IPS-15b (cell line): Measurements from ENCODE around the gene METTL9.
"Not testable (repeated sequence)": the region's sequence is repeated elsewhere in the genome, so short reads cannot be mapped to it uniquely, and the experiment has no call there.

ENCODE experiments used
- H3K27me3 ChIP-seq: one replicate; pipeline ENCODE4 v1.6.1; 2013; ENCODE audit warnings: low read length; ENCODE audit not compliant: control insufficient read depth, insufficient read depth
- H3K36me3 ChIP-seq: one replicate; pipeline ENCODE4 v1.6.1; 2013; ENCODE audit warnings: low read length; ENCODE audit not compliant: control insufficient read depth, insufficient read depth
- H3K4me1 ChIP-seq: one replicate; pipeline ENCODE4 v1.6.1; 2013; ENCODE audit warnings: mild to moderate bottlenecking, low read length; ENCODE audit not compliant: control insufficient read depth, insufficient read depth
- H3K4me3 ChIP-seq: one replicate; pipeline ENCODE4 v1.5.1; 2013; ENCODE audit warnings: low read depth, low read length
- H3K9ac ChIP-seq: one replicate; pipeline ENCODE4 v1.6.1; 2013; ENCODE audit warnings: low read depth, mild to moderate bottlenecking, low read length
- H3K9me3 ChIP-seq: one replicate; pipeline ENCODE4 v1.6.1; 2013; ENCODE audit warnings: mild to moderate bottlenecking, low read length; ENCODE audit not compliant: control insufficient read depth, insufficient read depth

METTL9 gene

DNA sequence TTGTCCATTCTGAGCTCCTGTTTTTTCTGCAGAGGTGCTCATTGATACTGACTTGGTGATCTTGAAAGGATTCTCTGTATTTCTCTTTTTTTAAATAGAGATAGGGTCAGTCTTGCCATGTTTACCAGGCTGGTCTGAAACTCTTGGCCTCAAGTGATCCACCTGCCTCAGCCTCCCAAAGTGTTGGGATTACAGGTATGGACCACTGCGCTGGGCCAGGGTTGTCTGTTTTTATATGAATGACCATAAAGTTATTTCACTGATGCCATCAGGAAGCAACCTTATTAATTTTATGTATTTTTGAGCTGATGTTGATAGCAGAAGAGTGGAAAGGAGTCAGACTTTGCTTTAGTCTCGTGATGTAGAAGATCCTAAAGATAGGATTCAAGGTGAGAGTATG lies 35.7 kb upstream of the METTL9 start:
- Histone ChIP-seq H3K4me1 (no peaks in the 10 kb centered on the region), H3K36me3 (no peaks in the 10 kb centered on the region), H3K27me3 (no peaks in the 10 kb centered on the region), H3K4me3 (no peak overlapping the region), H3K9me3 (no peaks in the 10 kb centered on the region), H3K9ac (no peak overlapping the region)

DNA sequence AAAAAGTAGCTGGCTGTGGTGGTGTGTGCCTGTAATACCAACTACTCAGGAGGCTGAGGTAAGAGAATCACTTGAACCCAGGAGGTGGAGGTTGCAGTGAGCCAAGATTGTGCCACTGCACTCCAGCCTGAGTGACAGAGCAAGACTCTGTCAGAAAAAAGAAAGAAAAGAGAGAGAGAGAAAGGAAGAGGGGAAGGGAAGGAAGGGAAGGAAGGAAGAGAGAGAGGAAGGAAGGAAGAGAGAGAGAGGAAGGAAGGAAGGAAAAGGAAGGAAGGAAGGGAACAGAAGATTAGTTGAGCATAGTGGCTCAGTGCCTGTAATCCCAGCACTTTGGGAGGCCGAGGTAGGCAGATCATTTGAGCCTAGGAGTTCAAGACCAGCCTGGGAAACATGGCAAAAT lies 35.0 kb upstream of the METTL9 start:
- H3K27me3 ChIP-seq, H3K9me3 ChIP-seq, H3K4me3 ChIP-seq, H3K9ac ChIP-seq, H3K4me1 ChIP-seq, H3K36me3 ChIP-seq: not testable (repeated sequence)

DNA sequence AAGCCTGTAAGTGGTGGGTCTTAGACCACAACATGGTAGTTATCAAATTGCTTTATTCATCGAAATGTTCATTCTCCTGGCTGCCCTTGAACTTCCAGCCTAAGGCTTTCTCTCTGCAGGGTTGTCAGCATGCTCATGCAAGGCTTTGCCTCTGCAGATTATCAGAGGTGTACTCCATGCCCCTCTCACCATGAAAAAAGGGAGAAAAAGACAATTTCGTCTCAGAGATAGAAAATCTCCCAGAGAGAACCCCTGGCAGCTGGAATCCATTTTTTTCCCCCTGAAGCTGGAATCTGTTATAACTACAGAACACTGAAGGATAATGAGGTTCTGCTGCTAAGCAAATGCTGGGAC lies 33.9 kb upstream of the METTL9 start:
- Histone ChIP-seq H3K27me3 (no peaks in the 10 kb centered on the region), H3K36me3 (no peaks in the 10 kb centered on the region), H3K4me3 (no peak overlapping the region), H3K9me3 (no peaks in the 10 kb centered on the region), H3K9ac (no peak overlapping the region), H3K4me1 (no peaks in the 10 kb centered on the region)

DNA sequence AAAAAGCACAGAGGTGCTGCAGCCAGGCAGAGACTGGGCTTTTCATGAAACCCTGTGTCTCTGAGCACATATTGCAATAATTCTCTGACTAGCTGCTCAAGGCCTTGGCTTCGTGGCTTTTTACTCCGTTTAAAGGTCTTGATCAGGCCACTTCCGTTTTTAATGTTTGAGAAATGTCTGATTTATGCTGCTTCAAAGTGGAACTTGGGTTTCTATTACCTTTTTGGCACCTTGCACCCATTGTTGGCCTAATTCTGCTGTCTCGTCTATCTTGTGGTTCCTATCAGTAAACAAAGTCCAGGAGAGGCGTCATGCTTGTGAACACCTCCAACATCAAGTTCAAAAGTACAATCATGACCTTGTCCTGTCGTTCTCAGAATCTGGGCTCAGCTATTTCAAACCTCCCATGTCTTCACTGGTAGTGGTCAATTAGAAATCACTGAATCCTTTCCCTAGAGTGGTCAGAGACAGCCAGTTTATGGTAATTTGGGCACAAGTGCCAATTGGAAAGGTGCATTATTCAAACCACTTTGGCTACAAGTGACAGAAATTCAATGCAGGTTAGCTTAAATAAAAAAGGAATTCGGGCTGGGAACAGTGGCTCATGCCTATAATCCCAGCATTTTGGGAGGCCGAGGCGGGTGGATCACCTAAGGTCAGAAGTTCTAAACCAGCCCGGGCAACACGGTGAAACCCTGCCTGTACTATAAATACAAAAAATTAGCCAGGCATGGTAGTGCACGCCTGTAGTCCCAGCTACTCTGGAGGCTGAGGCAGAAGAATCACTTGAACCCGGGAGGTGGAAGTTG lies 33.3 kb upstream of the METTL9 start:
- H3K9me3 ChIP-seq, result no peaks in the 10 kb centered on the region
- H3K4me3 ChIP-seq, result no peak overlapping the region
- no peaks in the 10 kb centered on the region for H3K36me3 ChIP-seq
- H3K4me1 ChIP-seq, result no peaks in the 10 kb centered on the region
- no peaks in the 10 kb centered on the region for H3K27me3 ChIP-seq
- no peak overlapping the region for H3K9ac ChIP-seq

DNA sequence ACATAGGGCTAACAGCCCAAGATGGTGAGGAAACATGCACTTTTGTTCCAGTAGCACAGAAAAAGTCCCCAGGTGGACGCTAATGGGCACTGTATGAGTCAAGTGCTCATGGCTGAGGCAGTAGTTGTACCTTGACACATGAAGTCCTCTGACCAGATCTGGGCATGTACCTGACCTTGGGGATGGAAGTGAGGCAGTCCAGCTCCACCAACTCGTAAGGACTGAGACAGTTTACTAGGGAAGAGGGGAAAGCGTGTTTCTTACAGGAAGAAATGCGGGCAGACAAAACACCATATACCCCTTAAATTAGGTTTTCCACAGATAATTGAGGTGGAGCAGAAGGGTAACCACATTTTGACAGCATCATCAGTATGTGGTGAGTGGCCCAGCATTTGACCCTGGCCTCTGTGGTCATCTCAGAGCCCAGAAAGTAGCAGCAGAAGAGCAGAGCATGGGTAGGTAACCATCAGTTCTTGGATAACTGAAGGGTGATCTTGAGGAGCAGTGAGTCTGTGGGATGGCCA lies 32.4 kb upstream of the METTL9 start:
- Histone ChIP-seq H3K4me3 (no peak overlapping the region), H3K27me3 (no peaks in the 10 kb centered on the region), H3K4me1 (no peaks in the 10 kb centered on the region), H3K36me3 (no peaks in the 10 kb centered on the region), H3K9me3 (no peaks in the 10 kb centered on the region), H3K9ac (no peak overlapping the region)

DNA sequence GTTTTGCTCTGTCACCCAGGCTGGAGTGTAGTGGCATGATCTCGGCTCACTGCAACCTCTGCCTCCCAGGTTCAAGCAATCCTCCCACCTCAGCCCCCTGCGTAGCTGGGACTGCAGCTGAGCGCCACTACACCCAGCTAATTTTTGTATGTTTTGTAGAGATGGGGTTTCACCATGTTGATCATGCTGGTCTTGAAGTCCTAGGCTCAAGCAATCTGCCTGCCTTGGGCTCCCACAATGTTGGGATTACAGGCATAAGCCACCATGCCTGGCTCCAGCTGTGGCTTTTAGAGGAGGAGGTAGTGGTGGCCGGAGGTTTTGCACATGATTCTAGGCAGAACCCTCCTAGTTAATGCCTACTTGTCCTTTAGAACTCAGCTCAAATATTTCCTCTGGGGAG lies 31.9 kb upstream of the METTL9 start:
- not testable (repeated sequence) for H3K4me1 ChIP-seq, H3K36me3 ChIP-seq, H3K9me3 ChIP-seq, H3K9ac ChIP-seq, H3K27me3 ChIP-seq, H3K4me3 ChIP-seq

- Histone ChIP-seq H3K4me3 (no peak overlapping the region), H3K9me3 (no peaks in the 10 kb centered on the region), H3K4me1 (no peaks in the 10 kb centered on the region), H3K36me3 (no peaks in the 10 kb centered on the region), H3K9ac (no peak overlapping the region), H3K27me3 (no peaks in the 10 kb centered on the region)
Measured at GRCh38 chr16:21568502-21569189, 30.7 kb upstream of the METTL9 start.

DNA sequence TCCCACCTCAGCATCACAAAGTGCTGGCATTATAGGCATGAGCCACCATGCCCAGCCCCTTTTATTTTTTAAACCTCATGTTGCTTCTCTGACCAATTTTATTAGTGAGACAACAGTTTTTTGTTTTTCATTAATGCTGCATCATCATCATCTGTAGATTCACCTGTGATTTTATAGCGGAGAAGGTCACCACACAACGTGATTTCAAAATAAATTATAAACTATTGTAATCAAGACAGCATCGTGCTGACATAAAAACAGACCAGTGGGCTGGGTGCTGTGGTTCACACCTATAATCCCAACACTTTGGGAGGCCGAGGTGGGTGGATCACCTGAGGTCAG lies 28.7 kb upstream of the METTL9 start:
- no peaks in the 10 kb centered on the region for H3K36me3 ChIP-seq
- no peaks in the 10 kb centered on the region for H3K4me1 ChIP-seq
- no peak overlapping the region for H3K9ac ChIP-seq
- H3K27me3 ChIP-seq, result no peaks in the 10 kb centered on the region
- H3K9me3 ChIP-seq, result no peaks in the 10 kb centered on the region
- no peak overlapping the region for H3K4me3 ChIP-seq

- not testable (repeated sequence) for H3K9ac ChIP-seq, H3K4me3 ChIP-seq, H3K36me3 ChIP-seq, H3K9me3 ChIP-seq, H3K27me3 ChIP-seq, H3K4me1 ChIP-seq
Measured at GRCh38 chr16:21573506-21573905, 25.9 kb upstream of the METTL9 start.

- Histone ChIP-seq H3K4me3 (no peak overlapping the region), H3K9ac (no peak overlapping the region), H3K9me3 (no peaks in the 10 kb centered on the region), H3K27me3 (no peaks in the 10 kb centered on the region), H3K4me1 (no peaks in the 10 kb centered on the region), H3K36me3 (no peaks in the 10 kb centered on the region)
Measured at GRCh38 chr16:21574372-21574771, 25.0 kb upstream of the METTL9 start.

GRCh38 chr16:21576323-21576722 lies 23.1 kb upstream of the METTL9 start:
- not testable (repeated sequence) for H3K9me3 ChIP-seq, H3K27me3 ChIP-seq, H3K4me1 ChIP-seq, H3K36me3 ChIP-seq, H3K4me3 ChIP-seq, H3K9ac ChIP-seq

DNA sequence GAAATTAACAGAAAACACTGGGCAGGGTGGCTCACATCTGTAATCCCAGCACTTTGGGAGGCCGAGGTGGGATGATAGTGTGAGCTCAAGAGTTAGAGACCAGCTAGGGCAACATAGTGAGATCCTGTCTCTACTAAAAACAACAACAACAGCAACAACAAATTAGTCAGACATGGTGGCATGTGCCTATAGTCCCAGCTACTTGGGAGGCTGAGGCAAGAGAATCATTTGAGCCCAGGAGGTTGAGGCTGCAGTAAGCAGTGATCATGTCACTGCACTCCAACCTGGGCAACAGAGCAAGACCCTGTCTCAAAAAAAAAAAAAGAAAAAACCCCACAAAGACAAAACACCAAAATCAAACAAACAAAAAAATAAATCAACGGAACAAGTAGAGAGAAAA lies 21.9 kb upstream of the METTL9 start:
- not testable (repeated sequence) for H3K9me3 ChIP-seq, H3K36me3 ChIP-seq, H3K27me3 ChIP-seq, H3K4me1 ChIP-seq, H3K4me3 ChIP-seq, H3K9ac ChIP-seq
